ENCODE results near the gene ANKUB1. TPM values are rescaled to one million over a fixed set of nuclear protein-coding genes. Genes with fewer than 3 reads are reported as not detected.

Gene ANKUB1
- total RNA-seq, 3 donors from 2014 or later (not counting 1 experiment from before 2014, with no cell fraction given), result not detected

DNA sequence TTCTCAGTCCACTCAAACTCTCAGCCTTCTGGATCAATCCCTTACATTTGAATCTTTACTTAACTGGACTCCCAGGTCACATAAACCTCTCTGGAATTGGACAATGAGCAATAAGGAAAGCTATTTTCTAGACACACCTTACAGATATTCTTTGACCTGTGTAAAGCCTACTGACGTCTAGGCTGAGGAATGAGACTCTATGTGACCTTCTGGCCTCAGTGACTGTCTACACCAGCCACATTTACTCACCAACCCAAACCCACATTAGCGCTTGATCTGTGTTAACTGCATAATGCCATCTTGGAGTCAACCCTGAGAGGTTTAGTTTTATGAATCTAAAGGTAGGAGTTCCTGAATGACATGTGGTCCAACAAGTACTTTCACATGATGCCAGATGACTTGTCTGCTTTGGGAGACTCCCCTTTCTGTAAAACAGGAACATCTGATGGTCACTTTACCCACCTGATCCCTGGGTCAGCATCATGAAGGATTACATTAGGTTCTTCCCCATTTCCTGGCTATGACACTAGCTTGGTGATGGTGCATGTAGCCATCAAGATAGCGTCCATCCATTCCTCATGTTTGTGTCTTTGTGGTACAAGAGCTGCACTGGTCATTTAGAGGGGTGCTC is 28.7 kb downstream of the ANKUB1 start:
- ATAC-seq (no peak), DNase-seq (no peak)
- Histone ChIP-seq H3K4me3 (ENCODE audit: low read length) (no peak overlapping the region), H3K27me3 (ENCODE audit: control insufficient read depth, insufficient read depth, low read length) (peaks cover 6% of the 10 kb centered on the region), H3K36me3 (ENCODE audit: control insufficient read depth, insufficient read depth, low read length) (no peaks in the 10 kb centered on the region), H3K27ac (ENCODE audit: low read length) (no peak overlapping the region), H3K4me1 (ENCODE audit: control insufficient read depth, insufficient read depth, low read length) (no peaks in the 10 kb centered on the region), H3K9me3 (ENCODE audit: control insufficient read depth, insufficient read depth, low read length) (no peaks in the 10 kb centered on the region)
- peaks cover 13 to 25% of the 10 kb centered on the region in 2 donors for H3K27me3 Mint-ChIP-seq (ENCODE audit: low read depth in 2 of 2)
- no peak overlapping the region for H3K4me3 Mint-ChIP-seq
- TF ChIP-seq CTCF (IDR thresholded peaks at IDR 0.05), result no peak
- intact Hi-C loops (cut with micrococcal nuclease), result no loop called here
- no peaks in the 10 kb centered on the region for H3K36me3 Mint-ChIP-seq
- 73% methylated on average over 2 of the region's 3 CpGs for WGBS (ENCODE audit: insufficient coverage)
- H3K27ac Mint-ChIP-seq, result no peak overlapping the region
- H3K4me1 Mint-ChIP-seq, result no peaks in the 10 kb centered on the region
- no peaks in the 10 kb centered on the region for H3K9me3 Mint-ChIP-seq

- ATAC-seq (no peak), DNase-seq (no peak)
- H3K4me3 Mint-ChIP-seq, result peak overlapping the region; percentile 65
- peaks cover 4% of the 10 kb centered on the region for H3K4me1 ChIP-seq (ENCODE audit: control insufficient read depth, insufficient read depth, low read length)
- H3K27ac ChIP-seq (ENCODE audit: low read length), result no peak overlapping the region
- H3K4me3 ChIP-seq (ENCODE audit: low read length), result no peak overlapping the region
- intact Hi-C loops (cut with micrococcal nuclease), result no loop called here
- no peaks in the 10 kb centered on the region for H3K9me3 ChIP-seq (ENCODE audit: control insufficient read depth, insufficient read depth, low read length)
- peaks cover 16 to 27% of the 10 kb centered on the region in 2 donors for H3K4me1 Mint-ChIP-seq
- peaks cover 16 to 29% of the 10 kb centered on the region in 2 donors for H3K27me3 Mint-ChIP-seq (ENCODE audit: low read depth in 2 of 2)
- H3K27ac Mint-ChIP-seq, result no peak overlapping the region
- no peaks in the 10 kb centered on the region for H3K36me3 Mint-ChIP-seq
- no peaks in the 10 kb centered on the region for H3K27me3 ChIP-seq (ENCODE audit: control insufficient read depth, insufficient read depth, low read length)
- H3K36me3 ChIP-seq (ENCODE audit: control insufficient read depth, insufficient read depth, low read length), result peaks cover 7% of the 10 kb centered on the region
- no peaks in the 10 kb centered on the region for H3K9me3 Mint-ChIP-seq
- TF ChIP-seq CTCF (IDR thresholded peaks at IDR 0.05), result no peak
Observed at GRCh38 chr3:149753717-149754116, 38.6 kb downstream of the ANKUB1 start.

DNA sequence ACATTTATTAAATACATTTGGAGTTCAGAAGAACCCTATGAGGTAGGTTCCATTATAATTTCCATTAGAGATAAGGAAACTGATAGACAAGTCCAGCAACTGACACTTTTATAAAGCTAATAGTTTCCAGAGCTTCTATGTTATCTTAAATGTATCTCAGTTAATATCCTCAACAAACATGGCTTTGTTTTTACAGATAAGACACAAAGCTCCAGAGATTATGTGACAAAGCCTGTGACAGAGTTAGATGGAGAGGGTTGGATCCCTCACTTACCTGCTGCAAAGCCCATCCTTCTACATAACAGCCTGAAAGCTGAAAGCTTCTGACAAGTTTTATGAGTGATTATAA is 39.6 kb downstream of the ANKUB1 start:
- Mint-ChIP-seq H3K27me3 (ENCODE audit: low read depth in 2 of 2) (peaks cover 16 to 20% of the 10 kb centered on the region in 2 donors), H3K4me3 (peak overlapping the region; percentile 98), H3K36me3 (peaks cover 6% of the 10 kb centered on the region), H3K4me1 (peaks cover 21 to 27% of the 10 kb centered on the region in 2 donors), H3K9me3 (no peaks in the 10 kb centered on the region), H3K27ac (peak overlapping the region; percentile 84 to 95)
- peak overlapping the region; percentile 64 for H3K4me3 ChIP-seq (ENCODE audit: low read length)
- peak overlapping the region; percentile 48 for H3K27ac ChIP-seq (ENCODE audit: low read length)
- H3K4me1 ChIP-seq (ENCODE audit: control insufficient read depth, insufficient read depth, low read length), result peaks cover 4% of the 10 kb centered on the region
- DNase-seq (no peak), ATAC-seq (peak in 1 of 3 donors; percentile 3)
- intact Hi-C loops (cut with micrococcal nuclease), result loop anchor here (1.0 kb wide), 1 partner anchor 61 kb away; the partner anchor contains the start of gene RNF13
- H3K36me3 ChIP-seq (ENCODE audit: control insufficient read depth, insufficient read depth, low read length), result peaks cover 11% of the 10 kb centered on the region
- H3K9me3 ChIP-seq (ENCODE audit: control insufficient read depth, insufficient read depth, low read length), result no peaks in the 10 kb centered on the region
- no peak for TF ChIP-seq CTCF (IDR thresholded peaks at IDR 0.05)
- no peaks in the 10 kb centered on the region for H3K27me3 ChIP-seq (ENCODE audit: control insufficient read depth, insufficient read depth, low read length)
